GM12878 (cell line): Measurements from ENCODE around the gene VCP. TPM values are rescaled to one million over a fixed set of nuclear protein-coding genes. Genes with fewer than 3 reads are reported as not detected.
A peak's percentile ranks its signal among the peaks of the same experiment; 100 is the strongest.

ENCODE experiments used
- BACH1 ChIP-seq: fragments of 450-650 bp; IDR thresholded peaks from 2 replicates; pipeline ENCODE4 v1.6.1; 2017; ENCODE audit warnings: mild to moderate bottlenecking, borderline replicate concordance
- EZH2 ChIP-seq: IDR thresholded peaks from 2 replicates; pipeline ENCODE4 v1.6.1; 2012; ENCODE audit warnings: low read depth, mild to moderate bottlenecking, control low read depth, inconsistent platforms, low read length, borderline replicate concordance; ENCODE audit not compliant: control insufficient read depth
- GATAD2B ChIP-seq: fragments of 450-650 bp; conservative IDR thresholded peaks from 2 replicates; pipeline ENCODE4 v1.6.1; 2017; ENCODE audit warnings: low read depth, mild to moderate bottlenecking, moderate library complexity
- MXI1 ChIP-seq: fragments of 150-350 bp; IDR thresholded peaks from 2 replicates; pipeline ENCODE4 v1.6.1; 2011; ENCODE audit warnings: low read depth, mild to moderate bottlenecking, inconsistent platforms, low read length, improper control_type of control experiment
- MYB ChIP-seq: fragments of 150-350 bp; IDR thresholded peaks from 2 replicates; pipeline ENCODE4 v1.6.1; 2014; ENCODE audit warnings: mild to moderate bottlenecking, low read depth, low read length, borderline replicate concordance
- NFYB ChIP-seq: IDR thresholded peaks from 2 replicates; pipeline ENCODE4 v1.6.1; 2011; ENCODE audit warnings: low read depth, mild to moderate bottlenecking, low read length, improper control_type of control experiment, moderate library complexity; ENCODE audit not compliant: insufficient read depth
- NR2C1 ChIP-seq: fragments of 450-650 bp; IDR thresholded peaks from 2 replicates; pipeline ENCODE4 v1.6.1; 2017; ENCODE audit warnings: antibody characterized with exemption, mild to moderate bottlenecking, moderate library complexity
- STAT1 ChIP-seq: fragments of 450-650 bp; conservative IDR thresholded peaks from 2 replicates; pipeline ENCODE4 v1.6.1; 2014; ENCODE audit warnings: antibody characterized with exemption, mild to moderate bottlenecking
- ZNF207 ChIP-seq: fragments of 450-650 bp; IDR thresholded peaks from 2 replicates; pipeline ENCODE4 v1.6.1; 2014; ENCODE audit warnings: antibody characterized with exemption, mild to moderate bottlenecking, borderline replicate concordance
- ZNF24 ChIP-seq: fragments of 450-650 bp; IDR thresholded peaks from 2 replicates; pipeline ENCODE4 v1.6.1; 2017; ENCODE audit warnings: antibody characterized with exemption, mild to moderate bottlenecking
- polyA plus RNA-seq, 11 experiments: library from polyadenylated mRNA; depleted of rRNA in 4 of 11; unstranded in 6 of 11; stranded (reverse) in 5 of 11; fragments of >200 nt; fragmentation: Nextera tagmentation in 4 of 11; fragmentation: Illumina TruSeq in 1 of 11; extraction: Ambion mirVana in 4 of 11; extraction: Trizol in 1 of 11; gene quantifications; 1 replicate in 1 of 11; 2 replicates in 10 of 11; pipeline versions ENCODE4 v1.2.1 to v1.2.3, GENCODE V29; 2011 to 2016; ENCODE audit warnings: inconsistent platforms in 2 of 11, missing spikeins in 2 of 11, low read depth in 1 of 11
- total RNA-seq, 4 experiments: library from RNA; depleted of rRNA in 3 of 4; stranded (reverse); fragments of >200 nt in 3 of 4; fragmentation: Illumina TruSeq in 1 of 4; extraction: Trizol in 1 of 4; gene quantifications; 2 replicates each; pipeline versions ENCODE4 v1.2.1 to v1.2.3, GENCODE V29; 2013 to 2021
- TF ChIP-seq, protein P1 (sequence below): fragments of 450-650 bp; IDR thresholded peaks from 2 replicates; pipeline ENCODE4 v1.6.1; 2016; ENCODE audit warnings: mild to moderate bottlenecking
- TF ChIP-seq, protein P2 (sequence below): fragments of 450-650 bp; formaldehyde crosslinking; IDR thresholded peaks from 2 replicates; pipeline ENCODE4 v1.4.0; 2020; ENCODE audit warnings: mild to moderate bottlenecking, moderate library complexity
- TF ChIP-seq, protein P3 (sequence below): IDR thresholded peaks from 2 replicates; pipeline ENCODE4 v1.6.1; 2011; ENCODE audit warnings: low read depth, mild to moderate bottlenecking, low read length, moderate library complexity, borderline replicate concordance; ENCODE audit errors: extremely low read depth

Gene VCP
- total and polyA plus RNA-seq, 10 of the 15 experiments (the other 5 are each of a cell fraction or from before 2014, with no cell fraction given): 7.4 to 327 (median 244) TPM

DNA sequence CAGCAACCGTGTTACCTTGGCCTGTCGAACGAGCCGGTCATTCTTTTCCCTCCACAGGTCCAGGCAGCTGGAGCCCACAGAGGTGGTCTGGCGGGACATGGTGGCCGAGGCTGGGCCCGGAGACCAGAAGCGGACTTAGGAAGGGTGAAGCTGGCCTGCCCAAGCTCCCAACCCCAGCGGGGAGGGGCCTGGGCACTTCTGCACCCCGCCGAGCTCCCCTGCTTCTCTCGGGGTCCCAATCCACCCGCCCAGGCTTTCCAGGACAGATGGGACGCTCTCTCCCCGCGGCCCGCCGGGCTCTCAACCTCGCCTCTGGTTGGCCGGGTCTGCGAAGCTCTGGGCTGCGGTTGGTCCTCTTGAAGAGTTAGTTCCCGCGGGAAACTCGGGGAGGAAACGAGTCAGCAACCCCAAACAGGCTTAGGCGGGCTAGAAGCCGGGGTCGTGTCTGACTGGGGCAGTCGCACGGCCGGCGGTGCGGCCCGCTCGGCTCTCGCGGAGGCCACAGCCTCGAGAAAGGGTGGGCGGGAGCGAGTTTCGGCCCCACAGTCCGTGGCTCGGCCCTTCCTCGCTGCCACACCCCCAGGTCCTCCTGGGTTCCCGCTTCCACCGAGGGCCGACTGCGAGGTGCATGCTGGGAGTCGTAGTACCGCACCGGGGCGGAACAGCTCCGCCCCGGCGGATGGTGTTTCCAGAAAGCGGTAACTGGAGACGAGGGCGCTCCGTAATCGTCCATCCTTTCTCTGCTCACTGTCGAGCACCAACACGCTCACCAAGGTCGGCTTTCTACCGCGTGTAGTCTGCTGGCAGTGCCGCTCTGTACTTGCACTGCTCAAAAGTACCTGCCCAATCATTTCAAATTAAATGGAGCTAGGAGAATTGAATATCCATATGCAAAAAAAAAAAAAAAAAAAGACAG lies 7.3 kb upstream of the VCP start, which contains the start of gene FANCG (continued):
- TF ChIP-seq, protein P1, sequence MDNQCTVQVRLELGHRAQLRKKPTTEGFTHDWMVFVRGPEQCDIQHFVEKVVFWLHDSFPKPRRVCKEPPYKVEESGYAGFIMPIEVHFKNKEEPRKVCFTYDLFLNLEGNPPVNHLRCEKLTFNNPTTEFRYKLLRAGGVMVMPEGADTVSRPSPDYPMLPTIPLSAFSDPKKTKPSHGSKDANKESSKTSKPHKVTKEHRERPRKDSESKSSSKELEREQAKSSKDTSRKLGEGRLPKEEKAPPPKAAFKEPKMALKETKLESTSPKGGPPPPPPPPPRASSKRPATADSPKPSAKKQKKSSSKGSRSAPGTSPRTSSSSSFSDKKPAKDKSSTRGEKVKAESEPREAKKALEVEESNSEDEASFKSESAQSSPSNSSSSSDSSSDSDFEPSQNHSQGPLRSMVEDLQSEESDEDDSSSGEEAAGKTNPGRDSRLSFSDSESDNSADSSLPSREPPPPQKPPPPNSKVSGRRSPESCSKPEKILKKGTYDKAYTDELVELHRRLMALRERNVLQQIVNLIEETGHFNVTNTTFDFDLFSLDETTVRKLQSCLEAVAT: no peak
- TF ChIP-seq EZH2 (no peak), MXI1 (peak; percentile 58; the same call in 1 of the 2 replicates), NFYB (peak; percentile 86), ZNF24 (no peak), STAT1 (peak; percentile 14; the same call in 1 of the 2 replicates), BACH1 (peak; percentile 77), NR2C1 (no peak; the same call in 1 of the 2 replicates), GATAD2B (peak; percentile 79; the same call in 1 of the 2 replicates), ZNF207 (no peak), MYB (no peak)
- TF ChIP-seq, protein P2, sequence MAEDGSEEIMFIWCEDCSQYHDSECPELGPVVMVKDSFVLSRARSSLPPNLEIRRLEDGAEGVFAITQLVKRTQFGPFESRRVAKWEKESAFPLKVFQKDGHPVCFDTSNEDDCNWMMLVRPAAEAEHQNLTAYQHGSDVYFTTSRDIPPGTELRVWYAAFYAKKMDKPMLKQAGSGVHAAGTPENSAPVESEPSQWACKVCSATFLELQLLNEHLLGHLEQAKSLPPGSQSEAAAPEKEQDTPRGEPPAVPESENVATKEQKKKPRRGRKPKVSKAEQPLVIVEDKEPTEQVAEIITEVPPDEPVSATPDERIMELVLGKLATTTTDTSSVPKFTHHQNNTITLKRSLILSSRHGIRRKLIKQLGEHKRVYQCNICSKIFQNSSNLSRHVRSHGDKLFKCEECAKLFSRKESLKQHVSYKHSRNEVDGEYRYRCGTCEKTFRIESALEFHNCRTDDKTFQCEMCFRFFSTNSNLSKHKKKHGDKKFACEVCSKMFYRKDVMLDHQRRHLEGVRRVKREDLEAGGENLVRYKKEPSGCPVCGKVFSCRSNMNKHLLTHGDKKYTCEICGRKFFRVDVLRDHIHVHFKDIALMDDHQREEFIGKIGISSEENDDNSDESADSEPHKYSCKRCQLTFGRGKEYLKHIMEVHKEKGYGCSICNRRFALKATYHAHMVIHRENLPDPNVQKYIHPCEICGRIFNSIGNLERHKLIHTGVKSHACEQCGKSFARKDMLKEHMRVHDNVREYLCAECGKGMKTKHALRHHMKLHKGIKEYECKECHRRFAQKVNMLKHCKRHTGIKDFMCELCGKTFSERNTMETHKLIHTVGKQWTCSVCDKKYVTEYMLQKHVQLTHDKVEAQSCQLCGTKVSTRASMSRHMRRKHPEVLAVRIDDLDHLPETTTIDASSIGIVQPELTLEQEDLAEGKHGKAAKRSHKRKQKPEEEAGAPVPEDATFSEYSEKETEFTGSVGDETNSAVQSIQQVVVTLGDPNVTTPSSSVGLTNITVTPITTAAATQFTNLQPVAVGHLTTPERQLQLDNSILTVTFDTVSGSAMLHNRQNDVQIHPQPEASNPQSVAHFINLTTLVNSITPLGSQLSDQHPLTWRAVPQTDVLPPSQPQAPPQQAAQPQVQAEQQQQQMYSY (CRISPR knock-in tag): no peak
- TF ChIP-seq, protein P3, sequence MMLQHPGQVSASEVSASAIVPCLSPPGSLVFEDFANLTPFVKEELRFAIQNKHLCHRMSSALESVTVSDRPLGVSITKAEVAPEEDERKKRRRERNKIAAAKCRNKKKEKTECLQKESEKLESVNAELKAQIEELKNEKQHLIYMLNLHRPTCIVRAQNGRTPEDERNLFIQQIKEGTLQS: no peak
- TF ChIP-seq, all 136 proteins: peak for 40
